Measurements from ENCODE around the gene SMYD3. TPM values are rescaled to one million over a fixed set of nuclear protein-coding genes. Genes with fewer than 3 reads are reported as not detected.

SMYD3 gene
- total and polyA plus RNA-seq, 10 of the 15 experiments (the other 5 are each of a cell fraction or from before 2014, with no cell fraction given): 18.3 to 54.0 (median 24.8) TPM

DNA sequence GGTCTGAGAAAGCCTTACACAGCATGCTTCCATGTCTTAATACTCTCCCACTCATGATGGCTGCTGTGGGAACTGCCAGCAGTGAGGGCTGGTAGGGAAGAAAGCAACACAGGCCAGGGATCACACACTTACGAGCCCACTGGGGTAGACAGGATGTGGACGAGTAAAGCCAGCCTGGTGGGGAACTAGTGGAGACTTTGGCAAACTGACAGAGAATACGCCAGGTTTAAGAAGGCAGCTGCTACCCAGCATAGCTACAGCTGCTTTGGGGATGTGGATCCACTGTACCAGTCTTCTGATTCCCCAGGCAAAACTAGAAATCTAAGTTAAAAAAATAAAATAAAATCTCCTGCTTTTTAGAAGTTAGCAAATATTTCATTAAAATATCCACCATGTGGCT, 664.0 kb downstream of the SMYD3 start:
- Histone ChIP-seq H3K4me3 (no peak overlapping the region), H3K27ac (ENCODE audit: control insufficient read depth, insufficient read depth) (no peak overlapping the region), H3K9ac (ENCODE audit: control insufficient read depth, insufficient read depth, low read length) (no peak overlapping the region), H3K79me2 (ENCODE audit: control insufficient read depth, insufficient read depth, low read length) (no peaks in the 10 kb centered on the region), H3K36me3 (ENCODE audit: control insufficient read depth in 2 of 2, insufficient read depth in 2 of 2, low read length in 1 of 2) (no peaks in the 10 kb centered on the region), H3K9me3 (replicated peaks; ENCODE audit: control insufficient read depth, insufficient read depth, low read length) (no peaks in the 10 kb centered on the region), H3K27me3 (replicated peaks in 1 of 2; ENCODE audit: control insufficient read depth in 2 of 2, insufficient read depth in 2 of 2, low read length in 1 of 2) (no peaks in the 10 kb centered on the region), H3K4me1 (ENCODE audit: control insufficient read depth, insufficient read depth, low read length) (no peaks in the 10 kb centered on the region), H2AFZ (ENCODE audit: control insufficient read depth, low read depth, low read length) (no peak overlapping the region), H4K20me1 (ENCODE audit: control insufficient read depth, insufficient read depth) (no peaks in the 10 kb centered on the region), H3K4me2 (ENCODE audit: control insufficient read depth, insufficient read depth) (no peak overlapping the region)
- ChIA-PET SMC1A (ENCODE audit: uncharacterized antibody, unreplicated experiment) (interaction anchor here (0.8 to 2.0 kb wide), 2 partner anchors 15 to 45 kb away, joined by 3 to 8 read pairs; no protein-coding TSS in a partner anchor), RAD21 (ENCODE audit: unreplicated experiment) (no interaction called here), CTCF (interaction anchor here (1.2 to 1.4 kb wide), 2 partner anchors 8 to 29 kb away, joined by 4 to 5 read pairs; no protein-coding TSS in a partner anchor), POLR2A (no interaction called here)
- FAIRE-seq: no peak
- 64% methylated on average over 3 of the region's 3 CpGs for WGBS (ENCODE audit: insufficient coverage, insufficient replicate concordance, low lambda C conversion rate, missing lambda C conversion rate)
- in situ Hi-C loops (cut with MboI): no loop called here
- no peak for ATAC-seq
- DNase-seq (ENCODE audit: low read depth, low spot score): no peak
- intact Hi-C loops (cut with micrococcal nuclease; ENCODE audit: unreplicated experiment): no loop called here
- BruUV-seq (replicated peaks): no TSS peak
- TF ChIP-seq CHD2 (IDR thresholded peaks at IDR 0.05; ENCODE audit: borderline replicate concordance, low read depth, low read length) (no peak), STAT3 (IDR thresholded peaks at IDR 0.05; ENCODE audit: low read depth, low read length) (no peak), MTA3 (IDR thresholded peaks at IDR 0.05; ENCODE audit: borderline replicate concordance, low read length) (no peak), HCFC1 (IDR thresholded peaks at IDR 0.05; ENCODE audit: low read length) (no peak), CBX3 (IDR thresholded peaks at IDR 0.05; ENCODE audit: borderline replicate concordance, low read depth) (no peak), TBL1XR1 (IDR thresholded peaks at IDR 0.05; ENCODE audit: low read depth, low read length) (no peak), RCOR1 (conservative IDR thresholded peaks at IDR 0.05; ENCODE audit: low read depth, low read length) (no peak)
- TF ChIP-seq, protein P1, sequence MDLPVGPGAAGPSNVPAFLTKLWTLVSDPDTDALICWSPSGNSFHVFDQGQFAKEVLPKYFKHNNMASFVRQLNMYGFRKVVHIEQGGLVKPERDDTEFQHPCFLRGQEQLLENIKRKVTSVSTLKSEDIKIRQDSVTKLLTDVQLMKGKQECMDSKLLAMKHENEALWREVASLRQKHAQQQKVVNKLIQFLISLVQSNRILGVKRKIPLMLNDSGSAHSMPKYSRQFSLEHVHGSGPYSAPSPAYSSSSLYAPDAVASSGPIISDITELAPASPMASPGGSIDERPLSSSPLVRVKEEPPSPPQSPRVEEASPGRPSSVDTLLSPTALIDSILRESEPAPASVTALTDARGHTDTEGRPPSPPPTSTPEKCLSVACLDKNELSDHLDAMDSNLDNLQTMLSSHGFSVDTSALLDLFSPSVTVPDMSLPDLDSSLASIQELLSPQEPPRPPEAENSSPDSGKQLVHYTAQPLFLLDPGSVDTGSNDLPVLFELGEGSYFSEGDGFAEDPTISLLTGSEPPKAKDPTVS (IDR thresholded peaks at IDR 0.05; ENCODE audit: low read depth, low read length): no peak
- TF ChIP-seq, protein P2, sequence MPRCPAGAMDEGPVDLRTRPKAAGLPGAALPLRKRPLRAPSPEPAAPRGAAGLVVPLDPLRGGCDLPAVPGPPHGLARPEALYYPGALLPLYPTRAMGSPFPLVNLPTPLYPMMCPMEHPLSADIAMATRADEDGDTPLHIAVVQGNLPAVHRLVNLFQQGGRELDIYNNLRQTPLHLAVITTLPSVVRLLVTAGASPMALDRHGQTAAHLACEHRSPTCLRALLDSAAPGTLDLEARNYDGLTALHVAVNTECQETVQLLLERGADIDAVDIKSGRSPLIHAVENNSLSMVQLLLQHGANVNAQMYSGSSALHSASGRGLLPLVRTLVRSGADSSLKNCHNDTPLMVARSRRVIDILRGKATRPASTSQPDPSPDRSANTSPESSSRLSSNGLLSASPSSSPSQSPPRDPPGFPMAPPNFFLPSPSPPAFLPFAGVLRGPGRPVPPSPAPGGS (IDR thresholded peaks at IDR 0.05; ENCODE audit: borderline replicate concordance, insufficient read depth, low read depth, low read length, poor library complexity, severe bottlenecking): no peak
- TF ChIP-seq, protein P3, sequence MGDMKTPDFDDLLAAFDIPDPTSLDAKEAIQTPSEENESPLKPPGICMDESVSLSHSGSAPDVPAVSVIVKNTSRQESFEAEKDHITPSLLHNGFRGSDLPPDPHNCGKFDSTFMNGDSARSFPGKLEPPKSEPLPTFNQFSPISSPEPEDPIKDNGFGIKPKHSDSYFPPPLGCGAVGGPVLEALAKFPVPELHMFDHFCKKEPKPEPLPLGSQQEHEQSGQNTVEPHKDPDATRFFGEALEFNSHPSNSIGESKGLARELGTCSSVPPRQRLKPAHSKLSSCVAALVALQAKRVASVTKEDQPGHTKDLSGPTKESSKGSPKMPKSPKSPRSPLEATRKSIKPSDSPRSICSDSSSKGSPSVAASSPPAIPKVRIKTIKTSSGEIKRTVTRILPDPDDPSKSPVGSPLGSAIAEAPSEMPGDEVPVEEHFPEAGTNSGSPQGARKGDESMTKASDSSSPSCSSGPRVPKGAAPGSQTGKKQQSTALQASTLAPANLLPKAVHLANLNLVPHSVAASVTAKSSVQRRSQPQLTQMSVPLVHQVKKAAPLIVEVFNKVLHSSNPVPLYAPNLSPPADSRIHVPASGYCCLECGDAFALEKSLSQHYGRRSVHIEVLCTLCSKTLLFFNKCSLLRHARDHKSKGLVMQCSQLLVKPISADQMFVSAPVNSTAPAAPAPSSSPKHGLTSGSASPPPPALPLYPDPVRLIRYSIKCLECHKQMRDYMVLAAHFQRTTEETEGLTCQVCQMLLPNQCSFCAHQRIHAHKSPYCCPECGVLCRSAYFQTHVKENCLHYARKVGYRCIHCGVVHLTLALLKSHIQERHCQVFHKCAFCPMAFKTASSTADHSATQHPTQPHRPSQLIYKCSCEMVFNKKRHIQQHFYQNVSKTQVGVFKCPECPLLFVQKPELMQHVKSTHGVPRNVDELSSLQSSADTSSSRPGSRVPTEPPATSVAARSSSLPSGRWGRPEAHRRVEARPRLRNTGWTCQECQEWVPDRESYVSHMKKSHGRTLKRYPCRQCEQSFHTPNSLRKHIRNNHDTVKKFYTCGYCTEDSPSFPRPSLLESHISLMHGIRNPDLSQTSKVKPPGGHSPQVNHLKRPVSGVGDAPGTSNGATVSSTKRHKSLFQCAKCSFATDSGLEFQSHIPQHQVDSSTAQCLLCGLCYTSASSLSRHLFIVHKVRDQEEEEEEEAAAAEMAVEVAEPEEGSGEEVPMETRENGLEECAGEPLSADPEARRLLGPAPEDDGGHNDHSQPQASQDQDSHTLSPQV (IDR thresholded peaks at IDR 0.05): no peak
- TF ChIP-seq, protein P4, sequence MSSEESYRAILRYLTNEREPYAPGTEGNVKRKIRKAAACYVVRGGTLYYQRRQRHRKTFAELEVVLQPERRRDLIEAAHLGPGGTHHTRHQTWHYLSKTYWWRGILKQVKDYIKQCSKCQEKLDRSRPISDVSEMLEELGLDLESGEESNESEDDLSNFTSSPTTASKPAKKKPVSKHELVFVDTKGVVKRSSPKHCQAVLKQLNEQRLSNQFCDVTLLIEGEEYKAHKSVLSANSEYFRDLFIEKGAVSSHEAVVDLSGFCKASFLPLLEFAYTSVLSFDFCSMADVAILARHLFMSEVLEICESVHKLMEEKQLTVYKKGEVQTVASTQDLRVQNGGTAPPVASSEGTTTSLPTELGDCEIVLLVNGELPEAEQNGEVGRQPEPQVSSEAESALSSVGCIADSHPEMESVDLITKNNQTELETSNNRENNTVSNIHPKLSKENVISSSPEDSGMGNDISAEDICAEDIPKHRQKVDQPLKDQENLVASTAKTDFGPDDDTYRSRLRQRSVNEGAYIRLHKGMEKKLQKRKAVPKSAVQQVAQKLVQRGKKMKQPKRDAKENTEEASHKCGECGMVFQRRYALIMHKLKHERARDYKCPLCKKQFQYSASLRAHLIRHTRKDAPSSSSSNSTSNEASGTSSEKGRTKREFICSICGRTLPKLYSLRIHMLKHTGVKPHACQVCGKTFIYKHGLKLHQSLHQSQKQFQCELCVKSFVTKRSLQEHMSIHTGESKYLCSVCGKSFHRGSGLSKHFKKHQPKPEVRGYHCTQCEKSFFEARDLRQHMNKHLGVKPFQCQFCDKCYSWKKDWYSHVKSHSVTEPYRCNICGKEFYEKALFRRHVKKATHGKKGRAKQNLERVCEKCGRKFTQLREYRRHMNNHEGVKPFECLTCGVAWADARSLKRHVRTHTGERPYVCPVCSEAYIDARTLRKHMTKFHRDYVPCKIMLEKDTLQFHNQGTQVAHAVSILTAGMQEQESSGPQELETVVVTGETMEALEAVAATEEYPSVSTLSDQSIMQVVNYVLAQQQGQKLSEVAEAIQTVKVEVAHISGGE (CRISPR knock-in tag; IDR thresholded peaks at IDR 0.05): no peak
- TF ChIP-seq, protein P5, sequence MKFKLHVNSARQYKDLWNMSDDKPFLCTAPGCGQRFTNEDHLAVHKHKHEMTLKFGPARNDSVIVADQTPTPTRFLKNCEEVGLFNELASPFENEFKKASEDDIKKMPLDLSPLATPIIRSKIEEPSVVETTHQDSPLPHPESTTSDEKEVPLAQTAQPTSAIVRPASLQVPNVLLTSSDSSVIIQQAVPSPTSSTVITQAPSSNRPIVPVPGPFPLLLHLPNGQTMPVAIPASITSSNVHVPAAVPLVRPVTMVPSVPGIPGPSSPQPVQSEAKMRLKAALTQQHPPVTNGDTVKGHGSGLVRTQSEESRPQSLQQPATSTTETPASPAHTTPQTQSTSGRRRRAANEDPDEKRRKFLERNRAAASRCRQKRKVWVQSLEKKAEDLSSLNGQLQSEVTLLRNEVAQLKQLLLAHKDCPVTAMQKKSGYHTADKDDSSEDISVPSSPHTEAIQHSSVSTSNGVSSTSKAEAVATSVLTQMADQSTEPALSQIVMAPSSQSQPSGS (IDR thresholded peaks at IDR 0.05; ENCODE audit: low read length): no peak
